Measurements from ENCODE around the gene HNRNPF.

HNRNPF gene

DNA sequence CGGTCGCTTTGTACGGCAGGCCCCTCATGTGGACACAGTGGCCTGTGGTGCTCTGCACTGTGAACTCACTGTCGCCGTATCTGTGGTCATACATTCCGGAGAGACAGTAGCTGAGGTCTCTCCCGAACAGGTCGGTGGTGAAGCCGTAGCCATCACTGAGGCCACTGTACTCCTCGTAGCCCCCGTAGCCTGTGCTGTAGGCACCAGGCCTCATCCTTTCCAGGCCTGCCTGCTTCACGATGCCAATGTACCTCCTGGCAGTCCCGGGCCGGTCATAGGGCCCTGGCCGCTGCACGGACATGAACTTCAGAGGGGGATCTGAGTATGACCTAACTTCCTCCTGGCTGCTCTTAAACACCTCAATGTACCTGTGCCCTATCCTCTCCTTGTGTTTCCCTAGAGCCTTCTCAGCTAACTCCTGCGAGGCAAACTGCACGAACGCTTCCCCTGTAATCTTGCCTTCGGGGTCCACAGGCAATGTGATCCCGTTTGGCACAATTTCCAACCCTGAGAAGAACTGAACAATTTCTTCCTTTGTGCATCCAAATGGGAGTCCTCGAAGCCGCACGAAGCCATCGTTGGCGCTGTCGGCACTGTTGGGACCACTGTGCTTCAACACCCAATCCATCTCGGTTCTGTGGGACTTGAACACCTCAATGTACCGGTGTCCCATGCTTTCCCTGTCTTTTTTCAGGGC is 21.9 kb downstream of the HNRNPF start:
- no peak for DNase-seq (ENCODE audit: low spot score)
- TF ChIP-seq, protein P1, sequence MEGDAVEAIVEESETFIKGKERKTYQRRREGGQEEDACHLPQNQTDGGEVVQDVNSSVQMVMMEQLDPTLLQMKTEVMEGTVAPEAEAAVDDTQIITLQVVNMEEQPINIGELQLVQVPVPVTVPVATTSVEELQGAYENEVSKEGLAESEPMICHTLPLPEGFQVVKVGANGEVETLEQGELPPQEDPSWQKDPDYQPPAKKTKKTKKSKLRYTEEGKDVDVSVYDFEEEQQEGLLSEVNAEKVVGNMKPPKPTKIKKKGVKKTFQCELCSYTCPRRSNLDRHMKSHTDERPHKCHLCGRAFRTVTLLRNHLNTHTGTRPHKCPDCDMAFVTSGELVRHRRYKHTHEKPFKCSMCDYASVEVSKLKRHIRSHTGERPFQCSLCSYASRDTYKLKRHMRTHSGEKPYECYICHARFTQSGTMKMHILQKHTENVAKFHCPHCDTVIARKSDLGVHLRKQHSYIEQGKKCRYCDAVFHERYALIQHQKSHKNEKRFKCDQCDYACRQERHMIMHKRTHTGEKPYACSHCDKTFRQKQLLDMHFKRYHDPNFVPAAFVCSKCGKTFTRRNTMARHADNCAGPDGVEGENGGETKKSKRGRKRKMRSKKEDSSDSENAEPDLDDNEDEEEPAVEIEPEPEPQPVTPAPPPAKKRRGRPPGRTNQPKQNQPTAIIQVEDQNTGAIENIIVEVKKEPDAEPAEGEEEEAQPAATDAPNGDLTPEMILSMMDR (IDR thresholded peaks at IDR 0.05; ENCODE audit: extremely low read depth, missing control alignments) = no peak

DNA sequence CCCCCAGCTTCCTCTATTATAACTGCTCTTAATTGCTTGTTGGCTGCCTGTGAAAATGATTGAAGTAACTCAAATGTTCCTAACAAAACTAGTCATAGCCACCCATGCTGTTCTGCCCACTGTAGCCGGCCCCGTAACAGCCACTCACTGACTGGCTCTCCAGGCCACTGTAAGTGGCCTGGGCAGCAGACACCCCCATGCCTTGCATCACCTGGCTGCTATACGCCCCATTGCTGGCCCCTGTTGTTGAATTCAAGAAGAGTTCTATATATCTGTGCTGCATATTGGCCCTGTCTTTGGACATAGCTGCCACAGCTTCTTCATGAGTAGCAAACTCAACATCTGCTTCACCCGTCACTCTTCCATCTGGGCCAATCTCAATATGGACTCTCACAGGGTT is 22.4 kb downstream of the HNRNPF start:
- DNase-seq (ENCODE audit: low spot score) = no peak
- TF ChIP-seq, protein P1 (IDR thresholded peaks at IDR 0.05; ENCODE audit: extremely low read depth, missing control alignments) = no peak

DNA sequence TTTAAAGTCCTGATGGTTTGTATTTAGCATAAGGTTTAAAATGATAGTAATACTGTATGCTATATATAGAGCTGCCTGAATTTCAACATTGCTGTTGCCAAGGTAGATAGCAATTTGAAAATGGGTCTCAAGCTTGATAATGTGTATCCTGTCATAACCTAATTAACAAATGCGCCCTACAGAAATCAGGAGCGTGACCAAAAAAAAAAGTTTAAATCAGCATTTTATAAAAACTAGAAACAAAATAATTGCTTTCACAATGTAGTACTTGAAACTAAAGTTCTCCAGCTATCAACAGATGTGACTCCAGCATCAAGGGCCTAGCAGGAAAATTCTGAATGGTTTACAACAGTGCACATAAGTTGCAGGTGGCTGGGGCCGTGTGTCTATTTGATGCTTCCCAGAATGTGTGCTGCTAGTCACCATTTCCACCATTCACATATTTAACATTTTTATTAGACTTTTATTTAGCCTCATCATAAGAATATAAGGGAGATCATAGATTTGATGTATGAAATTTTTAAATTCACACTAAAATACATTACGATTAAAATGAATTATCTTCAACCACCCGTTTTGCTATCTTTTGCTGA is 23.5 kb downstream of the HNRNPF start:
- DNase-seq (ENCODE audit: low spot score) = no peak
- TF ChIP-seq, protein P1 (IDR thresholded peaks at IDR 0.05; ENCODE audit: extremely low read depth, missing control alignments) = no peak

DNA sequence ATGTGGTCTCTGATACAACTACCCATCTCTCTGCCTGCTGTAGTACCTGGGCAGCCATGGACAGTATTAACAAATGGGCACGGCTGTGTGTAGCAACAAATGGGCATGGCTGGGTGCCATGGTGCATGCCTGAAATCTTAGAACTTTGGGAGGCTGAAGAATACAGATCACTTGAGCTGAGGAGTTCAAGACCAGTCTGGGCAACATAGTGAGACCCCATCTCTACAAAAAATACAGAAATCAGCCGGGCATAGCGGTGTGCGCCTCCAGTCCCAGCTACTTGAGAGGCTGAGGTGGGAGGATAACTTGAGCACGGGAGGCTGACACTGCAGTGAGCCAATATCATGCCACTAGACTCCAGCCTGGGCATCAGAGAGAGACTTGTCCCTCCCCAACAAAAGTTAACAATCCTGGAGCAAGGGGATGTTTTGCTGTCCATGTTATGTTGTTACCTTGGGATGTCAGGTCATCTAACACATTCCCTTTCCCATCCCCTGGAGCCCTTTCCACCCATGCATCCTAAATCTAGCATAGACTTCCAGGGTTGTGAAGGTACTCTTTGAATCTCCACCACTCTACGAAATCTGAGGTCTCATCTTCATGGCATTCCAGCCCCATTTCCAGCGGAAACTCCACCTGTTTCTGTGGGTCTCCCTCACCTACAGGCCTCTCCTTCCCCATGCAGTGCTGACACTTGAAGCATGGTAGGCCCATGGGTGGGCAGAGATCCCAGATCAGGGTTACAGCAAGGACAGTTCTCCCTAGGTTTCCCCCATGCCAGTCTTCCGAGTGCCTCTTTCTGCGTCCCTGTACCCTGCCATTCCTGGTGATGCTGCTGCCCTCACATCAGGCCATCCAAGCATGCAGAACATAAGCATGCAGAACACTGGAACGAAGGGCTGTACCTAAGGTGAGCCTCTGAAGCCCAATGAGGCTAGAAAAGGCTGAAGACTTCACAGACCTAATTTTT is 24.4 kb downstream of the HNRNPF start:
- no peak for DNase-seq (ENCODE audit: low spot score)
- TF ChIP-seq, protein P1 (IDR thresholded peaks at IDR 0.05; ENCODE audit: extremely low read depth, missing control alignments) = no peak

DNA sequence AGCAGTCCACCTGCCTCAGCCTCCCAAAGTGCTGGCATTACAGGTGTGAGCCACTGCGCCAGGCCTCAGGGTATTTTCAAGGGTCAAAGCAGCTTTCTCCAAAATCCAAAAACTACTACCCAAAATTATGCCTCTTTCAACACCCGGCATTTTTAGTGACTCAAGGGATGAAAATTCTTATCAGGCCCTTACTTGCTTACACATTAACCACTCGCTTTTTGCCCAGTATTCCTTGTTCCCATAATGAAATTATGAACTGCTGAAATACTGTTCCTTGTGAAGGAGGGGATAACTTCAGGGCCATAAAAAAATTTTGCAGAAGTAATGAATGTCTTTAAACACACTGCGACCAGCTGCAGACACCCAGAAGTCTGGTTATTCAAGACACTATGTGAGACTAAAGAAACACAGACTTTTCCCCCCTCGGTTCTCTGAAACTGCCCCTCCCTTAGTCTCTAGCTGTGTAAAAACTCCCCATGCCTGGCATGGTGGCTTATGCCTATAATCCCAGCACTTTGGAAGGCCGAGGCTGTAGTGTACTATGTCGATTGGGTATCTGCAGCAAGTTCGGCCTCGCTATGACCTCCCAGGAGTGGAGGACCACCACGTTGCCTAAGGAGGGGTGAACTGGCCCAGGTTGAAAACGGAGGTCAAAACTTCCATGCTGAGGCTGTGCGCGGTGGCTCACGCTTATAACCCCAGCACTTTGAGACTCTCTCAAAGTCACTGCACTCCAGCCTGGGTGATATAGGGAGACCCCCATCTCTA is 25.6 kb downstream of the HNRNPF start:
- TF ChIP-seq, protein P1 (IDR thresholded peaks at IDR 0.05; ENCODE audit: extremely low read depth, missing control alignments) = no peak
- no peak for DNase-seq (ENCODE audit: low spot score)

DNA sequence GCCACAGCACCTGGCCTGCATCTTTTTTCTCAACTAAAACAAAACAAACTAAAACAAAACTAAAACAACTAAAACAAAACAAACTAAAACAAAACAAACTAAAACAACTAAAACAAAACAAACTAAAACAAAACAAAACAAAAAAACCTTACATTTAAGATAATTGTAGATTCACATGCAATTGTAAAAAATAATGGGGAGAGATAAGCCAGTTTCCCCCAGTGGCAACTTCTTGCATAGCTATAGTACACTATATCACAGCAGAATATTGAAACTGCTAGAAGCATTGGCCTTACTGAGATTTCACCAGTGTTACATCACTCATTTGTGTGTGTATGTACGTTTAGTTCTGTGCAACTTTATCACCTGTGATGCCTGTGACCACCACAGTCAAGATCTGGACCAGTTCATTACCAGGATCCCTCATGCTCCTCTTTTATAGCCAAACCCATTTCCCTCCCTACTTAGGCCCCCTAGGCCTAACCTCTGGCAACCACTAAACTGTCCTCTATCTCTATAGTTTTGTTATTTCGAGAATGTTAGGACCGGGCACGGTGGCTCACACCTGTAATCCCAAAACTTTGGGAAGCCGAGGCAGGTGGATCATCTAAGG is 28.3 kb downstream of the HNRNPF start:
- DNase-seq (ENCODE audit: low spot score) = no peak
- TF ChIP-seq, protein P1 (IDR thresholded peaks at IDR 0.05; ENCODE audit: extremely low read depth, missing control alignments) = no peak

Data from GM20000 (cell line).